GM12878 (cell line): Measurements from ENCODE around the gene SMURF1. TPM values are rescaled to one million over a fixed set of nuclear protein-coding genes. Genes with fewer than 3 reads are reported as not detected.

Experiments
- ATAC-seq: fragments of 200-7000 bp; cut with Tn5 transposase; 3 replicates; pipeline ENCODE4 v1.9.1; 2020; ENCODE audit warnings: mild to moderate bottlenecking, moderate library complexity
- BruUV-seq: library from RNA; stranded (reverse); fragments of 400-500 nt; replicated peaks from 2 replicates; lab custom pipeline; 2021; lab: Mats Ljungman, UMichigan
- CTCF ChIA-PET: fragments of 300-600 bp; sonication (Branson Sonifier 250); formaldehyde crosslinking; extraction: SDS; loops from one replicate; lab custom pipeline; 2021; ENCODE audit warnings: inconsistent platforms; lab: Yijun Ruan, JAX
- POLR2A ChIA-PET: fragments of 350-600 bp; formaldehyde crosslinking; extraction: SDS; loops from one replicate; lab custom pipeline; 2021; ENCODE audit warnings: inconsistent platforms; lab: Charles Lee
- RAD21 ChIA-PET: fragments of 300-600 bp; sonication (Branson Sonifier 250); formaldehyde crosslinking; loops from one replicate; lab custom pipeline; 2023; ENCODE audit warnings: antibody characterized with exemption; ENCODE audit not compliant: unreplicated experiment; lab: Charles Lee
- SMC1A ChIA-PET: fragments of 300-600 bp; sonication (Branson Sonifier 250); formaldehyde crosslinking; loops from one replicate; lab custom pipeline; 2023; ENCODE audit not compliant: unreplicated experiment, uncharacterized antibody; lab: Charles Lee
- DNase-seq: peaks from one replicate; pipeline ENCODE4 v3.0.0-alpha.2; 2011; ENCODE audit warnings: low read depth, low spot score
- FAIRE-seq: peaks from 3 replicates; lab custom pipeline; 2011; peaks lifted over from hg19 to GRCh38; lab: Jason Lieb, UNC
- H2AFZ ChIP-seq: 2 replicates; pipeline ENCODE4 v1.6.0; 2011; ENCODE audit warnings: low read depth, low read length, control low read depth; ENCODE audit not compliant: control insufficient read depth
- H3K27ac ChIP-seq: 2 replicates; pipeline ENCODE4 v1.5.1; 2011; ENCODE audit warnings: control low read depth; ENCODE audit not compliant: control insufficient read depth, insufficient read depth
- H3K27me3 ChIP-seq, 2 experiments: replicated peaks in 1 of 2; 2 replicates each; pipeline versions ENCODE4 v1.6.0 to v1.6.1; 2011; ENCODE audit warnings: low read length in 1 of 2; ENCODE audit not compliant: control insufficient read depth in 2 of 2, insufficient read depth in 2 of 2
- H3K36me3 ChIP-seq, 2 experiments: 2 replicates each; pipeline ENCODE4 v1.5.1; 2011; ENCODE audit warnings: low read length in 1 of 2; ENCODE audit not compliant: control insufficient read depth in 2 of 2, insufficient read depth in 2 of 2
- H3K4me1 ChIP-seq: 2 replicates; pipeline ENCODE4 v1.6.1; 2011; ENCODE audit warnings: mild to moderate bottlenecking, low read length, moderate library complexity, mixed read lengths; ENCODE audit not compliant: control insufficient read depth, insufficient read depth
- H3K4me2 ChIP-seq: 2 replicates; pipeline ENCODE4 v1.6.0; 2011; ENCODE audit warnings: control low read depth; ENCODE audit not compliant: control insufficient read depth, insufficient read depth
- H3K4me3 ChIP-seq: fragments of 200-600 bp; sonication (generic); 2 replicates; pipeline ENCODE4 v1.5.1; 2016
- H3K79me2 ChIP-seq: 2 replicates; pipeline ENCODE4 v1.6.0; 2011; ENCODE audit warnings: low read length; ENCODE audit not compliant: control insufficient read depth, insufficient read depth
- H3K9ac ChIP-seq: 2 replicates; pipeline ENCODE4 v1.8.0; 2011; ENCODE audit warnings: low read length, control low read depth, mixed read lengths; ENCODE audit not compliant: control insufficient read depth, insufficient read depth
- H3K9me3 ChIP-seq: replicated peaks from 3 replicates; pipeline ENCODE4 v1.5.1; 2011; ENCODE audit warnings: mild to moderate bottlenecking, low read length; ENCODE audit not compliant: control insufficient read depth, insufficient read depth
- H4K20me1 ChIP-seq: 2 replicates; pipeline ENCODE4 v1.6.0; 2011; ENCODE audit not compliant: control insufficient read depth, insufficient read depth
- BCL3 ChIP-seq: IDR thresholded peaks from 2 replicates; pipeline ENCODE4 v1.6.1; 2011; ENCODE audit warnings: borderline replicate concordance, low read depth, mild to moderate bottlenecking, moderate library complexity, low read length; ENCODE audit not compliant: insufficient read depth, poor library complexity, severe bottlenecking
- CHD4 ChIP-seq: fragments of 200-600 bp; sonication (generic); IDR thresholded peaks from 2 replicates; pipeline ENCODE4 v1.6.1; 2016; ENCODE audit warnings: mild to moderate bottlenecking
- GABPA ChIP-seq: IDR thresholded peaks from 2 replicates; pipeline ENCODE4 v1.6.1; 2014; ENCODE audit warnings: antibody characterized with exemption, low read depth, mild to moderate bottlenecking, inconsistent platforms
- NR2C2 ChIP-seq: IDR thresholded peaks from 2 replicates; pipeline ENCODE4 v1.6.1; 2011; ENCODE audit warnings: borderline replicate concordance, low read depth; ENCODE audit not compliant: control insufficient read depth, insufficient read length
- POLR2AphosphoS2 ChIP-seq: IDR thresholded peaks from 2 replicates; pipeline ENCODE4 v1.6.1; 2011; ENCODE audit warnings: low read depth, mild to moderate bottlenecking, low read length, improper control_type of control experiment, moderate library complexity
- SP1 ChIP-seq: IDR thresholded peaks from one replicate; pipeline ENCODE4 v1.6.1; 2011; ENCODE audit warnings: low read depth, low read length
- SREBF1 ChIP-seq: IDR thresholded peaks from 2 replicates; pipeline ENCODE4 v1.6.1; 2012; ENCODE audit warnings: mild to moderate bottlenecking, low read length
- USF1 ChIP-seq: IDR thresholded peaks from 2 replicates; pipeline ENCODE4 v1.6.1; 2011; ENCODE audit warnings: borderline replicate concordance, low read depth, mild to moderate bottlenecking, moderate library complexity, mixed read lengths, low read length; ENCODE audit not compliant: insufficient read depth; ENCODE audit errors: extremely low read length
- ZBTB11 ChIP-seq: fragments of 450-650 bp; formaldehyde crosslinking; IDR thresholded peaks from 2 replicates; pipeline ENCODE4 v1.5.0; 2022; ENCODE audit warnings: mild to moderate bottlenecking, missing genetic modification characterization
- ZNF207 ChIP-seq: fragments of 450-650 bp; IDR thresholded peaks from 2 replicates; pipeline ENCODE4 v1.6.1; 2014; ENCODE audit warnings: antibody characterized with exemption, mild to moderate bottlenecking, borderline replicate concordance
- WGBS: methylation state at CpG from one replicate; pipeline ENCODE4 v1.1.6; 2016; ENCODE audit warnings: low lambda C conversion rate; ENCODE audit not compliant: insufficient replicate concordance, insufficient coverage; ENCODE audit errors: missing lambda C conversion rate; 5-methylcytosine and 5-hydroxymethylcytosine counted together
- in situ Hi-C: fragments of 300-500 bp; cut with MboI; formaldehyde crosslinking; loops from 9 replicates; pipeline ENCODE4 v1.14.3; 2018; ENCODE audit warnings: mixed read lengths
- intact Hi-C: fragments of 100-400 bp; cut with micrococcal nuclease; formaldehyde crosslinking; loops from one replicate; pipeline ENCODE4 v1.14.2; 2022; ENCODE audit not compliant: unreplicated experiment
- polyA plus RNA-seq, 11 experiments: library from polyadenylated mRNA; depleted of rRNA in 4 of 11; unstranded in 6 of 11; stranded (reverse) in 5 of 11; fragments of >200 nt; fragmentation: Nextera tagmentation in 4 of 11; fragmentation: Illumina TruSeq in 1 of 11; extraction: Ambion mirVana in 4 of 11; extraction: Trizol in 1 of 11; gene quantifications; 1 replicate in 1 of 11; 2 replicates in 10 of 11; pipeline versions ENCODE4 v1.2.1 to v1.2.3, GENCODE V29; 2011 to 2016; ENCODE audit warnings: inconsistent platforms in 2 of 11, missing spikeins in 2 of 11, low read depth in 1 of 11
- total RNA-seq, 4 experiments: library from RNA; depleted of rRNA in 3 of 4; stranded (reverse); fragments of >200 nt in 3 of 4; fragmentation: Illumina TruSeq in 1 of 4; extraction: Trizol in 1 of 4; gene quantifications; 2 replicates each; pipeline versions ENCODE4 v1.2.1 to v1.2.3, GENCODE V29; 2013 to 2021

SMURF1 gene
- total and polyA plus RNA-seq, 10 of the 15 experiments (the other 5 are each of a cell fraction or from before 2014, with no cell fraction given), result 0.76 to 14.0 (median 7.9) TPM

- TF ChIP-seq BCL3 (no peak), ZBTB11 (CRISPR knock-in tag) (no peak)
Observed at GRCh38 chr7:99170730-99171074, 26.8 kb upstream of the SMURF1 start (continued).

GRCh38 chr7:99170065-99170729, 26.3 kb upstream of the SMURF1 start:
- WGBS, result 25% methylated on average over 6 of the region's 6 CpGs
- no peaks in the 10 kb centered on the region for H4K20me1 ChIP-seq
- no peaks in the 10 kb centered on the region for H3K36me3 ChIP-seq
- ChIA-PET SMC1A (no interaction called here), CTCF (no interaction called here), RAD21 (no interaction called here), POLR2A (no interaction called here)
- FAIRE-seq (no peak), ATAC-seq (no peak), DNase-seq (no peak)
- no peak overlapping the region for H2AFZ ChIP-seq
- H3K4me3 ChIP-seq, result no peak overlapping the region
- no peaks in the 10 kb centered on the region for H3K79me2 ChIP-seq
- H3K27ac ChIP-seq, result no peak overlapping the region
- intact Hi-C loops (no loop called here), in situ Hi-C loops (no loop called here)
- H3K9ac ChIP-seq, result no peak overlapping the region
- no peaks in the 10 kb centered on the region for H3K9me3 ChIP-seq
- H3K4me2 ChIP-seq, result no peak overlapping the region
- no peaks in the 10 kb centered on the region for H3K27me3 ChIP-seq
- BruUV-seq, result no TSS peak
- H3K4me1 ChIP-seq, result no peaks in the 10 kb centered on the region
- TF ChIP-seq ZBTB11 (CRISPR knock-in tag) (no peak), USF1 (no peak), GABPA (no peak), BCL3 (no peak), SREBF1 (no peak), NR2C2 (no peak), SP1 (no peak), CHD4 (no peak), POLR2AphosphoS2 (no peak), ZNF207 (no peak)
